HepG2 (cell line): ENCODE measurements around the gene MORN5. TPM values are rescaled to one million over a fixed set of nuclear protein-coding genes. Genes with fewer than 3 reads are reported as not detected.

Source experiments
- FOXK1 ChIP-seq: sonication (generic); formaldehyde crosslinking; IDR thresholded peaks from 2 replicates; pipeline ENCODE4 v1.4.0; 2020; ENCODE audit warnings: low read depth, missing genetic modification reagents, borderline replicate concordance
- HMGXB3 ChIP-seq: sonication (generic); formaldehyde crosslinking; IDR thresholded peaks from 2 replicates; pipeline ENCODE4 v1.4.0; 2020; ENCODE audit warnings: missing genetic modification reagents, borderline replicate concordance
- HNF1B ChIP-seq: sonication (generic); formaldehyde crosslinking; IDR thresholded peaks from 2 replicates; pipeline ENCODE4 v1.5.1; 2020; ENCODE audit warnings: mild to moderate bottlenecking, moderate library complexity, missing genetic modification reagents
- HOXA9 ChIP-seq: sonication (generic); formaldehyde crosslinking; IDR thresholded peaks from 2 replicates; pipeline ENCODE4 v1.8.1; 2022; ENCODE audit warnings: missing genetic modification reagents, mild to moderate bottlenecking, moderate library complexity, borderline replicate concordance
- KDM6A ChIP-seq: IDR thresholded peaks from 2 replicates; pipeline ENCODE4 v1.6.1; 2016; ENCODE audit warnings: low read depth
- KLF9 ChIP-seq: IDR thresholded peaks from 2 replicates; pipeline ENCODE4 v1.6.1; 2016; ENCODE audit warnings: low read depth
- NPAS2 ChIP-seq: sonication (generic); formaldehyde crosslinking; IDR thresholded peaks from 2 replicates; pipeline ENCODE4 v1.8.0; 2022; ENCODE audit warnings: mild to moderate bottlenecking, missing genetic modification reagents, borderline replicate concordance
- RORA ChIP-seq: sonication (generic); formaldehyde crosslinking; IDR thresholded peaks from 2 replicates; pipeline ENCODE4 v1.5.0; 2020; ENCODE audit warnings: mild to moderate bottlenecking, missing genetic modification reagents, moderate library complexity
- TEAD2 ChIP-seq: sonication (generic); formaldehyde crosslinking; IDR thresholded peaks from 2 replicates; pipeline ENCODE4 v1.9.0; 2021; ENCODE audit warnings: missing genetic modification reagents
- THAP8 ChIP-seq: sonication (generic); formaldehyde crosslinking; IDR thresholded peaks from 2 replicates; pipeline ENCODE4 v1.5.1; 2020; ENCODE audit warnings: missing genetic modification reagents, mild to moderate bottlenecking, borderline replicate concordance
- ZBTB10 ChIP-seq: sonication (generic); formaldehyde crosslinking; IDR thresholded peaks from 2 replicates; pipeline ENCODE4 v1.4.0; 2020; ENCODE audit warnings: missing genetic modification reagents, borderline replicate concordance
- ZBTB26 ChIP-seq: IDR thresholded peaks from 2 replicates; pipeline ENCODE4 v1.6.1; 2016; ENCODE audit warnings: missing compliant biosample characterization, missing genetic modification reagents, borderline replicate concordance
- ZNF383 ChIP-seq: sonication (generic); formaldehyde crosslinking; IDR thresholded peaks from 2 replicates; pipeline ENCODE4 v1.4.0; 2020; ENCODE audit warnings: missing genetic modification reagents, mild to moderate bottlenecking, borderline replicate concordance
- ZNF546 ChIP-seq: sonication (generic); formaldehyde crosslinking; conservative IDR thresholded peaks from 2 replicates; pipeline ENCODE4 v1.8.1; 2023; ENCODE audit warnings: mild to moderate bottlenecking, missing genetic modification reagents
- ZNF556 ChIP-seq: sonication (generic); formaldehyde crosslinking; IDR thresholded peaks from 2 replicates; pipeline ENCODE4 v1.4.0; 2020; ENCODE audit warnings: mild to moderate bottlenecking, missing genetic modification reagents, borderline replicate concordance
- ZNF740 ChIP-seq: sonication (generic); formaldehyde crosslinking; IDR thresholded peaks from 2 replicates; pipeline ENCODE4 v1.4.0; 2020; ENCODE audit warnings: missing genetic modification reagents
- ZNF790 ChIP-seq: sonication (generic); formaldehyde crosslinking; IDR thresholded peaks from 2 replicates; pipeline ENCODE4 v1.8.0; 2022; ENCODE audit warnings: missing genetic modification reagents, mild to moderate bottlenecking, borderline replicate concordance
- polyA plus RNA-seq, 8 experiments: library from polyadenylated mRNA; depleted of rRNA in 3 of 8; stranded (reverse) in 7 of 8; unstranded in 1 of 8; fragments of >200 nt; fragmentation: Illumina TruSeq in 4 of 8; extraction: Trizol in 4 of 8; gene quantifications; 2 replicates each; pipeline versions ENCODE4 v1.2.1 to v1.2.3, GENCODE V29; 2011 to 2016; ENCODE audit warnings: low read depth in 4 of 8, missing spikeins in 1 of 8, mixed read lengths in 1 of 8; ENCODE audit not compliant: insufficient read depth in 1 of 8
- total RNA-seq, 5 experiments: library from RNA; depleted of rRNA; stranded (reverse); fragments of >200 nt; fragmentation: Illumina TruSeq; extraction: Trizol; gene quantifications; 2 replicates each; pipeline ENCODE4 v1.2.3, GENCODE V29; 2016; ENCODE audit warnings: low read depth in 1 of 5

Gene MORN5
- total and polyA plus RNA-seq, 2 of the 13 experiments (the other 11 are each of a cell fraction or from before 2014, with no cell fraction given): not detected

- TF ChIP-seq ZBTB26 (CRISPR knock-in tag): no peak
- TF ChIP-seq KLF9 (CRISPR knock-in tag): no peak
- TF ChIP-seq KDM6A: peak; percentile 31; the same call in 1 of the 2 replicates
- no peak for TF ChIP-seq ZBTB10 (CRISPR knock-in tag)
- TF ChIP-seq HMGXB3 (CRISPR knock-in tag): no peak; the same call in 1 of the 2 replicates
- TF ChIP-seq NPAS2 (CRISPR knock-in tag): no peak
- no peak for TF ChIP-seq ZNF383 (CRISPR knock-in tag)
- no peak for TF ChIP-seq HNF1B
- no peak for TF ChIP-seq HOXA9 (CRISPR knock-in tag)
- TF ChIP-seq ZNF556 (CRISPR knock-in tag): no peak
- no peak for TF ChIP-seq ZNF546
- no peak for TF ChIP-seq TEAD2 (CRISPR knock-in tag)
- peak; percentile 25; the same call in 1 of the 2 replicates for TF ChIP-seq FOXK1
- no peak for TF ChIP-seq THAP8 (CRISPR knock-in tag)
- no peak for TF ChIP-seq ZNF790
- 0 out of 2 replicates have a peak, but pooled peaks have one; percentile 50 for TF ChIP-seq ZNF740 (CRISPR knock-in tag)
- no peak for TF ChIP-seq RORA
Observed at GRCh38 chr9:122190597-122191381, 31.1 kb downstream of the MORN5 start (continued).
